ENCODE data around the gene KIAA0513. TPM values are rescaled to one million over a fixed set of nuclear protein-coding genes. Genes with fewer than 3 reads are reported as not detected.

KIAA0513 gene
- total RNA-seq, 1 experiment from 2014 or later: 7.8 TPM

DNA sequence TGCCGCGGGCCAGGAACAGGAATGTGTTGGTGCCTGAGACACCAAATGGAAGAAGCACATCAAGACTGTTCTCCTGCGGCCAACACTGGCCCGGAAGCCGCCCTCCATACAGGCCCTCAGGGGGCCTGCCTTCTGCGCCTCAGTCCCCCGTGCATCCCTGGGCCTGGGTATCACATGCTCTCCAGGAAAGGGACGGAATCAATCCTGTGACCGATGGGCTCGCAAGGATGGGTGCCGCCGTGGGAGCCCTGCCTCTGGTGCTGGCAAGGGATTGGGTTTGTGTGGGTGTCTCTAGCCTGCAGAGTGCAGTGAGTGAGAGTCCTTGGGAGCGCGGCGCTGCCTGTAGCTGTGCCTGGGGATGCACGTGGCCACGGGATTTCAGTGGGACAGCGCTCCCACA, 65.3 kb downstream of the KIAA0513 start:
- ChIA-PET POLR2A (no interaction called here), CTCF (no interaction called here)
- peaks cover 14% of the 10 kb centered on the region for H3K4me1 Mint-ChIP-seq
- TF ChIP-seq, protein P1, sequence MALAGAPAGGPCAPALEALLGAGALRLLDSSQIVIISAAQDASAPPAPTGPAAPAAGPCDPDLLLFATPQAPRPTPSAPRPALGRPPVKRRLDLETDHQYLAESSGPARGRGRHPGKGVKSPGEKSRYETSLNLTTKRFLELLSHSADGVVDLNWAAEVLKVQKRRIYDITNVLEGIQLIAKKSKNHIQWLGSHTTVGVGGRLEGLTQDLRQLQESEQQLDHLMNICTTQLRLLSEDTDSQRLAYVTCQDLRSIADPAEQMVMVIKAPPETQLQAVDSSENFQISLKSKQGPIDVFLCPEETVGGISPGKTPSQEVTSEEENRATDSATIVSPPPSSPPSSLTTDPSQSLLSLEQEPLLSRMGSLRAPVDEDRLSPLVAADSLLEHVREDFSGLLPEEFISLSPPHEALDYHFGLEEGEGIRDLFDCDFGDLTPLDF (CRISPR knock-in tag; IDR thresholded peaks at IDR 0.05): no peak
- TF ChIP-seq ZNF263 (CRISPR knock-in tag; IDR thresholded peaks at IDR 0.05; ENCODE audit: low read depth) (no peak), NFE2L1 (CRISPR knock-in tag; IDR thresholded peaks at IDR 0.05) (no peak)
- TF ChIP-seq, protein P2, sequence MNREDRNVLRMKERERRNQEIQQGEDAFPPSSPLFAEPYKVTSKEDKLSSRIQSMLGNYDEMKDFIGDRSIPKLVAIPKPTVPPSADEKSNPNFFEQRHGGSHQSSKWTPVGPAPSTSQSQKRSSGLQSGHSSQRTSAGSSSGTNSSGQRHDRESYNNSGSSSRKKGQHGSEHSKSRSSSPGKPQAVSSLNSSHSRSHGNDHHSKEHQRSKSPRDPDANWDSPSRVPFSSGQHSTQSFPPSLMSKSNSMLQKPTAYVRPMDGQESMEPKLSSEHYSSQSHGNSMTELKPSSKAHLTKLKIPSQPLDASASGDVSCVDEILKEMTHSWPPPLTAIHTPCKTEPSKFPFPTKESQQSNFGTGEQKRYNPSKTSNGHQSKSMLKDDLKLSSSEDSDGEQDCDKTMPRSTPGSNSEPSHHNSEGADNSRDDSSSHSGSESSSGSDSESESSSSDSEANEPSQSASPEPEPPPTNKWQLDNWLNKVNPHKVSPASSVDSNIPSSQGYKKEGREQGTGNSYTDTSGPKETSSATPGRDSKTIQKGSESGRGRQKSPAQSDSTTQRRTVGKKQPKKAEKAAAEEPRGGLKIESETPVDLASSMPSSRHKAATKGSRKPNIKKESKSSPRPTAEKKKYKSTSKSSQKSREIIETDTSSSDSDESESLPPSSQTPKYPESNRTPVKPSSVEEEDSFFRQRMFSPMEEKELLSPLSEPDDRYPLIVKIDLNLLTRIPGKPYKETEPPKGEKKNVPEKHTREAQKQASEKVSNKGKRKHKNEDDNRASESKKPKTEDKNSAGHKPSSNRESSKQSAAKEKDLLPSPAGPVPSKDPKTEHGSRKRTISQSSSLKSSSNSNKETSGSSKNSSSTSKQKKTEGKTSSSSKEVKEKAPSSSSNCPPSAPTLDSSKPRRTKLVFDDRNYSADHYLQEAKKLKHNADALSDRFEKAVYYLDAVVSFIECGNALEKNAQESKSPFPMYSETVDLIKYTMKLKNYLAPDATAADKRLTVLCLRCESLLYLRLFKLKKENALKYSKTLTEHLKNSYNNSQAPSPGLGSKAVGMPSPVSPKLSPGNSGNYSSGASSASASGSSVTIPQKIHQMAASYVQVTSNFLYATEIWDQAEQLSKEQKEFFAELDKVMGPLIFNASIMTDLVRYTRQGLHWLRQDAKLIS (CRISPR knock-in tag; IDR thresholded peaks at IDR 0.05; ENCODE audit: borderline replicate concordance): no peak
- TF ChIP-seq, protein P3, sequence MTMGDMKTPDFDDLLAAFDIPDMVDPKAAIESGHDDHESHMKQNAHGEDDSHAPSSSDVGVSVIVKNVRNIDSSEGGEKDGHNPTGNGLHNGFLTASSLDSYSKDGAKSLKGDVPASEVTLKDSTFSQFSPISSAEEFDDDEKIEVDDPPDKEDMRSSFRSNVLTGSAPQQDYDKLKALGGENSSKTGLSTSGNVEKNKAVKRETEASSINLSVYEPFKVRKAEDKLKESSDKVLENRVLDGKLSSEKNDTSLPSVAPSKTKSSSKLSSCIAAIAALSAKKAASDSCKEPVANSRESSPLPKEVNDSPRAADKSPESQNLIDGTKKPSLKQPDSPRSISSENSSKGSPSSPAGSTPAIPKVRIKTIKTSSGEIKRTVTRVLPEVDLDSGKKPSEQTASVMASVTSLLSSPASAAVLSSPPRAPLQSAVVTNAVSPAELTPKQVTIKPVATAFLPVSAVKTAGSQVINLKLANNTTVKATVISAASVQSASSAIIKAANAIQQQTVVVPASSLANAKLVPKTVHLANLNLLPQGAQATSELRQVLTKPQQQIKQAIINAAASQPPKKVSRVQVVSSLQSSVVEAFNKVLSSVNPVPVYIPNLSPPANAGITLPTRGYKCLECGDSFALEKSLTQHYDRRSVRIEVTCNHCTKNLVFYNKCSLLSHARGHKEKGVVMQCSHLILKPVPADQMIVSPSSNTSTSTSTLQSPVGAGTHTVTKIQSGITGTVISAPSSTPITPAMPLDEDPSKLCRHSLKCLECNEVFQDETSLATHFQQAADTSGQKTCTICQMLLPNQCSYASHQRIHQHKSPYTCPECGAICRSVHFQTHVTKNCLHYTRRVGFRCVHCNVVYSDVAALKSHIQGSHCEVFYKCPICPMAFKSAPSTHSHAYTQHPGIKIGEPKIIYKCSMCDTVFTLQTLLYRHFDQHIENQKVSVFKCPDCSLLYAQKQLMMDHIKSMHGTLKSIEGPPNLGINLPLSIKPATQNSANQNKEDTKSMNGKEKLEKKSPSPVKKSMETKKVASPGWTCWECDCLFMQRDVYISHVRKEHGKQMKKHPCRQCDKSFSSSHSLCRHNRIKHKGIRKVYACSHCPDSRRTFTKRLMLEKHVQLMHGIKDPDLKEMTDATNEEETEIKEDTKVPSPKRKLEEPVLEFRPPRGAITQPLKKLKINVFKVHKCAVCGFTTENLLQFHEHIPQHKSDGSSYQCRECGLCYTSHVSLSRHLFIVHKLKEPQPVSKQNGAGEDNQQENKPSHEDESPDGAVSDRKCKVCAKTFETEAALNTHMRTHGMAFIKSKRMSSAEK (CRISPR knock-in tag; IDR thresholded peaks at IDR 0.05; ENCODE audit: borderline replicate concordance): no peak
- no peak overlapping the region for H3K27ac Mint-ChIP-seq
- H3K4me3 Mint-ChIP-seq: no peak overlapping the region
- no peak for ATAC-seq
- no peaks in the 10 kb centered on the region for H3K9me3 Mint-ChIP-seq
- no peaks in the 10 kb centered on the region; the same call in 1 of the 2 replicates for H3K27me3 Mint-ChIP-seq (ENCODE audit: low read depth)
- no peaks in the 10 kb centered on the region for H3K36me3 Mint-ChIP-seq
- DNase-seq (ENCODE audit: low spot score): no peak

DNA sequence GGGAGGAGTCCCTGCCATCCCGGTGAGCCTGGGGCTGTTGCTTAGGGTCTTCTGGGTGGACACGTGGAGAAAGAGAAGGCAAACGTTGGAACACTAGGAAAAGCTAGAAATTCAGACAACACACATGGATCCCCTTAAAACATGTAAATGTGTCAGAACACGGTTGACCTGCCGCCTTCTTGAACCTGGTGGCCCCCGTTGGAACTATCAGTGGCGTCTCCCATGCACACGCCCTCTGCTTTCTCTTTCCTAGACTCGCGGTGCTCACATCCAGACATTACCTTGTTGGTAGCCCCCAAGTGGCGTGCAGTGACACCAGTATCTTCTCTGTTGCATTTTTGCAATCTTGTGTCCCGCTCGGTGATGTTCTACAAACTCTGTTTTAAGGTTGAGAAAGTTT, 66.1 kb downstream of the KIAA0513 start:
- ATAC-seq: no peak
- ChIA-PET CTCF (interaction anchor here (0.6 kb wide), 1 partner anchor 382 kb away, joined by 3 read pairs; no protein-coding TSS in a partner anchor), POLR2A (no interaction called here)
- no peaks in the 10 kb centered on the region for H3K9me3 Mint-ChIP-seq
- peaks cover 14% of the 10 kb centered on the region for H3K4me1 Mint-ChIP-seq
- no peak for DNase-seq (ENCODE audit: low spot score)
- no peaks in the 10 kb centered on the region for H3K36me3 Mint-ChIP-seq
- no peak overlapping the region for H3K27ac Mint-ChIP-seq
- H3K27me3 Mint-ChIP-seq (ENCODE audit: low read depth): no peaks in the 10 kb centered on the region; the same call in 1 of the 2 replicates
- H3K4me3 Mint-ChIP-seq: no peak overlapping the region
- TF ChIP-seq ETV6 (CRISPR knock-in tag; IDR thresholded peaks at IDR 0.05): no peak
- no peak for TF ChIP-seq SOX15 (CRISPR knock-in tag; IDR thresholded peaks at IDR 0.05)
- TF ChIP-seq, protein P1 (CRISPR knock-in tag; IDR thresholded peaks at IDR 0.05): no peak
- no peak for TF ChIP-seq ZNF671 (CRISPR knock-in tag; IDR thresholded peaks at IDR 0.05)
- no peak for TF ChIP-seq NFE2L1 (CRISPR knock-in tag; IDR thresholded peaks at IDR 0.05)
- TF ChIP-seq, protein P4, sequence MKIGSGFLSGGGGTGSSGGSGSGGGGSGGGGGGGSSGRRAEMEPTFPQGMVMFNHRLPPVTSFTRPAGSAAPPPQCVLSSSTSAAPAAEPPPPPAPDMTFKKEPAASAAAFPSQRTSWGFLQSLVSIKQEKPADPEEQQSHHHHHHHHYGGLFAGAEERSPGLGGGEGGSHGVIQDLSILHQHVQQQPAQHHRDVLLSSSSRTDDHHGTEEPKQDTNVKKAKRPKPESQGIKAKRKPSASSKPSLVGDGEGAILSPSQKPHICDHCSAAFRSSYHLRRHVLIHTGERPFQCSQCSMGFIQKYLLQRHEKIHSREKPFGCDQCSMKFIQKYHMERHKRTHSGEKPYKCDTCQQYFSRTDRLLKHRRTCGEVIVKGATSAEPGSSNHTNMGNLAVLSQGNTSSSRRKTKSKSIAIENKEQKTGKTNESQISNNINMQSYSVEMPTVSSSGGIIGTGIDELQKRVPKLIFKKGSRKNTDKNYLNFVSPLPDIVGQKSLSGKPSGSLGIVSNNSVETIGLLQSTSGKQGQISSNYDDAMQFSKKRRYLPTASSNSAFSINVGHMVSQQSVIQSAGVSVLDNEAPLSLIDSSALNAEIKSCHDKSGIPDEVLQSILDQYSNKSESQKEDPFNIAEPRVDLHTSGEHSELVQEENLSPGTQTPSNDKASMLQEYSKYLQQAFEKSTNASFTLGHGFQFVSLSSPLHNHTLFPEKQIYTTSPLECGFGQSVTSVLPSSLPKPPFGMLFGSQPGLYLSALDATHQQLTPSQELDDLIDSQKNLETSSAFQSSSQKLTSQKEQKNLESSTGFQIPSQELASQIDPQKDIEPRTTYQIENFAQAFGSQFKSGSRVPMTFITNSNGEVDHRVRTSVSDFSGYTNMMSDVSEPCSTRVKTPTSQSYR (CRISPR knock-in tag; IDR thresholded peaks at IDR 0.05): no peak
- TF ChIP-seq, protein P5, sequence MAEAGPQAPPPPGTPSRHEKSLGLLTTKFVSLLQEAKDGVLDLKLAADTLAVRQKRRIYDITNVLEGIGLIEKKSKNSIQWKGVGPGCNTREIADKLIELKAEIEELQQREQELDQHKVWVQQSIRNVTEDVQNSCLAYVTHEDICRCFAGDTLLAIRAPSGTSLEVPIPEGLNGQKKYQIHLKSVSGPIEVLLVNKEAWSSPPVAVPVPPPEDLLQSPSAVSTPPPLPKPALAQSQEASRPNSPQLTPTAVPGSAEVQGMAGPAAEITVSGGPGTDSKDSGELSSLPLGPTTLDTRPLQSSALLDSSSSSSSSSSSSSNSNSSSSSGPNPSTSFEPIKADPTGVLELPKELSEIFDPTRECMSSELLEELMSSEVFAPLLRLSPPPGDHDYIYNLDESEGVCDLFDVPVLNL (CRISPR knock-in tag; IDR thresholded peaks at IDR 0.05; ENCODE audit: borderline replicate concordance, low read depth): no peak
- no peak for TF ChIP-seq GABPB1 (CRISPR knock-in tag; IDR thresholded peaks at IDR 0.05)
- TF ChIP-seq NR3C1 (CRISPR knock-in tag; conservative IDR thresholded peaks at IDR 0.05; ENCODE audit: low read depth): no peak
- TF ChIP-seq, protein P6, sequence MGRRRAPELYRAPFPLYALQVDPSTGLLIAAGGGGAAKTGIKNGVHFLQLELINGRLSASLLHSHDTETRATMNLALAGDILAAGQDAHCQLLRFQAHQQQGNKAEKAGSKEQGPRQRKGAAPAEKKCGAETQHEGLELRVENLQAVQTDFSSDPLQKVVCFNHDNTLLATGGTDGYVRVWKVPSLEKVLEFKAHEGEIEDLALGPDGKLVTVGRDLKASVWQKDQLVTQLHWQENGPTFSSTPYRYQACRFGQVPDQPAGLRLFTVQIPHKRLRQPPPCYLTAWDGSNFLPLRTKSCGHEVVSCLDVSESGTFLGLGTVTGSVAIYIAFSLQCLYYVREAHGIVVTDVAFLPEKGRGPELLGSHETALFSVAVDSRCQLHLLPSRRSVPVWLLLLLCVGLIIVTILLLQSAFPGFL (CRISPR knock-in tag; IDR thresholded peaks at IDR 0.05; ENCODE audit: borderline replicate concordance): no peak
- TF ChIP-seq, protein P7, sequence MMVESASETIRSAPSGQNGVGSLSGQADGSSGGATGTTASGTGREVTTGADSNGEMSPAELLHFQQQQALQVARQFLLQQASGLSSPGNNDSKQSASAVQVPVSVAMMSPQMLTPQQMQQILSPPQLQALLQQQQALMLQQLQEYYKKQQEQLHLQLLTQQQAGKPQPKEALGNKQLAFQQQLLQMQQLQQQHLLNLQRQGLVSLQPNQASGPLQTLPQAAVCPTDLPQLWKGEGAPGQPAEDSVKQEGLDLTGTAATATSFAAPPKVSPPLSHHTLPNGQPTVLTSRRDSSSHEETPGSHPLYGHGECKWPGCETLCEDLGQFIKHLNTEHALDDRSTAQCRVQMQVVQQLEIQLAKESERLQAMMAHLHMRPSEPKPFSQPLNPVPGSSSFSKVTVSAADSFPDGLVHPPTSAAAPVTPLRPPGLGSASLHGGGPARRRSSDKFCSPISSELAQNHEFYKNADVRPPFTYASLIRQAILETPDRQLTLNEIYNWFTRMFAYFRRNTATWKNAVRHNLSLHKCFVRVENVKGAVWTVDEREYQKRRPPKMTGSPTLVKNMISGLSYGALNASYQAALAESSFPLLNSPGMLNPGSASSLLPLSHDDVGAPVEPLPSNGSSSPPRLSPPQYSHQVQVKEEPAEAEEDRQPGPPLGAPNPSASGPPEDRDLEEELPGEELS (CRISPR knock-in tag; IDR thresholded peaks at IDR 0.05): no peak
- no peak for TF ChIP-seq TP53 (CRISPR knock-in tag; IDR thresholded peaks at IDR 0.05)
- TF ChIP-seq ZNF317 (CRISPR knock-in tag; IDR thresholded peaks at IDR 0.05; ENCODE audit: borderline replicate concordance, low read depth): no peak

All from WTC11 (cell line).